SK-N-SH treated with all-trans-retinoic acid at 6 μM for 48 hours (cell line): ENCODE results near the gene PRR5.

Experiments used
- ATAC-seq: fragments of 200-7000 bp; cut with Tn5 transposase; 3 replicates; pipeline ENCODE4 v1.9.1; 2020; ENCODE audit warnings: mild to moderate bottlenecking, moderate library complexity
- ARNTL ChIP-seq: fragments of 450-650 bp; formaldehyde crosslinking; IDR thresholded peaks from 2 replicates; pipeline ENCODE4 v1.5.0; 2020; ENCODE audit warnings: low read depth, mild to moderate bottlenecking, moderate library complexity, borderline replicate concordance
- BACH2 ChIP-seq: fragments of 250-450 bp; sonication (Bioruptor Pico); IDR thresholded peaks from 2 replicates; pipeline ENCODE4 v1.9.0; 2021; ENCODE audit warnings: mild to moderate bottlenecking, borderline replicate concordance
- ESRRG ChIP-seq: fragments of 250-450 bp; sonication (Bioruptor Pico); IDR thresholded peaks from 2 replicates; pipeline ENCODE4 v1.6.1; 2021; ENCODE audit warnings: mild to moderate bottlenecking
- GLIS3 ChIP-seq: fragments of 250-450 bp; sonication (Bioruptor Pico); IDR thresholded peaks from 2 replicates; pipeline ENCODE4 v1.5.0; 2020; ENCODE audit warnings: mild to moderate bottlenecking, moderate library complexity
- ISL1 ChIP-seq: fragments of 250-450 bp; sonication (Bioruptor Pico); IDR thresholded peaks from 2 replicates; pipeline ENCODE4 v2.1.2; 2022; ENCODE audit warnings: mild to moderate bottlenecking, moderate library complexity
- OSR1 ChIP-seq: fragments of 250-450 bp; sonication (Bioruptor Pico); IDR thresholded peaks from 2 replicates; pipeline ENCODE4 v1.8.0; 2022; ENCODE audit warnings: moderate library complexity, mild to moderate bottlenecking, inconsistent platforms
- PPARA ChIP-seq: fragments of 250-450 bp; sonication (Bioruptor Pico); IDR thresholded peaks from 2 replicates; pipeline ENCODE4 v1.5.0; 2020; ENCODE audit warnings: mild to moderate bottlenecking, borderline replicate concordance
- TCF4 ChIP-seq: fragments of 250-450 bp; sonication (Bioruptor Pico); IDR thresholded peaks from 2 replicates; pipeline ENCODE4 v1.8.0; 2021; ENCODE audit warnings: mild to moderate bottlenecking, moderate library complexity, borderline replicate concordance
- TOX ChIP-seq: fragments of 250-450 bp; sonication (Bioruptor Pico); IDR thresholded peaks from 2 replicates; pipeline ENCODE4 v1.8.0; 2021; ENCODE audit warnings: mild to moderate bottlenecking, moderate library complexity, borderline replicate concordance
- ZC3H10 ChIP-seq: fragments of 250-450 bp; sonication (Bioruptor Pico); IDR thresholded peaks from 2 replicates; pipeline ENCODE4 v1.5.1; 2021; ENCODE audit warnings: mild to moderate bottlenecking, moderate library complexity
- ZFP3 ChIP-seq: fragments of 250-450 bp; sonication (Bioruptor Pico); IDR thresholded peaks from 2 replicates; pipeline ENCODE4 v1.5.0; 2020; ENCODE audit warnings: mild to moderate bottlenecking, moderate library complexity
- ZFP30 ChIP-seq: fragments of 450-650 bp; formaldehyde crosslinking; IDR thresholded peaks from 2 replicates; pipeline ENCODE4 v1.5.0; 2022; ENCODE audit warnings: mild to moderate bottlenecking, moderate library complexity
- ZNF565 ChIP-seq: fragments of 450-650 bp; formaldehyde crosslinking; conservative IDR thresholded peaks from 2 replicates; pipeline ENCODE4 v1.5.0; 2020; ENCODE audit warnings: low read depth, mild to moderate bottlenecking, moderate library complexity
- ZNF70 ChIP-seq: fragments of 450-650 bp; formaldehyde crosslinking; IDR thresholded peaks from 2 replicates; pipeline ENCODE4 v1.5.0; 2020; ENCODE audit warnings: mild to moderate bottlenecking, moderate library complexity
- ZNF8 ChIP-seq: fragments of 450-650 bp; formaldehyde crosslinking; IDR thresholded peaks from 2 replicates; pipeline ENCODE4 v1.5.0; 2020; ENCODE audit warnings: mild to moderate bottlenecking, moderate library complexity
- TF ChIP-seq, protein P1 (sequence below): fragments of 250-450 bp; sonication (Bioruptor Pico); IDR thresholded peaks from 2 replicates; pipeline ENCODE4 v1.5.1; 2020; ENCODE audit warnings: low read depth, mild to moderate bottlenecking, moderate library complexity
- TF ChIP-seq, protein P2 (sequence below): fragments of 250-450 bp; sonication (Bioruptor Pico); IDR thresholded peaks from 2 replicates; pipeline ENCODE4 v1.5.0; 2020; ENCODE audit warnings: mild to moderate bottlenecking, moderate library complexity
- TF ChIP-seq, protein P3 (sequence below): fragments of 250-450 bp; sonication (Bioruptor Pico); IDR thresholded peaks from 2 replicates; pipeline ENCODE4 v1.5.1; 2021; ENCODE audit warnings: mild to moderate bottlenecking, moderate library complexity
- TF ChIP-seq, protein P4 (sequence below): fragments of 250-450 bp; sonication (Bioruptor Pico); IDR thresholded peaks from 2 replicates; pipeline ENCODE4 v1.8.0; 2020; ENCODE audit warnings: mild to moderate bottlenecking, moderate library complexity, borderline replicate concordance
- TF ChIP-seq, protein P5 (sequence below): fragments of 250-450 bp; sonication (Bioruptor Pico); IDR thresholded peaks from 2 replicates; pipeline ENCODE4 v1.8.0; 2021; ENCODE audit warnings: low read depth, mild to moderate bottlenecking, moderate library complexity, borderline replicate concordance

The PRR5 gene

DNA sequence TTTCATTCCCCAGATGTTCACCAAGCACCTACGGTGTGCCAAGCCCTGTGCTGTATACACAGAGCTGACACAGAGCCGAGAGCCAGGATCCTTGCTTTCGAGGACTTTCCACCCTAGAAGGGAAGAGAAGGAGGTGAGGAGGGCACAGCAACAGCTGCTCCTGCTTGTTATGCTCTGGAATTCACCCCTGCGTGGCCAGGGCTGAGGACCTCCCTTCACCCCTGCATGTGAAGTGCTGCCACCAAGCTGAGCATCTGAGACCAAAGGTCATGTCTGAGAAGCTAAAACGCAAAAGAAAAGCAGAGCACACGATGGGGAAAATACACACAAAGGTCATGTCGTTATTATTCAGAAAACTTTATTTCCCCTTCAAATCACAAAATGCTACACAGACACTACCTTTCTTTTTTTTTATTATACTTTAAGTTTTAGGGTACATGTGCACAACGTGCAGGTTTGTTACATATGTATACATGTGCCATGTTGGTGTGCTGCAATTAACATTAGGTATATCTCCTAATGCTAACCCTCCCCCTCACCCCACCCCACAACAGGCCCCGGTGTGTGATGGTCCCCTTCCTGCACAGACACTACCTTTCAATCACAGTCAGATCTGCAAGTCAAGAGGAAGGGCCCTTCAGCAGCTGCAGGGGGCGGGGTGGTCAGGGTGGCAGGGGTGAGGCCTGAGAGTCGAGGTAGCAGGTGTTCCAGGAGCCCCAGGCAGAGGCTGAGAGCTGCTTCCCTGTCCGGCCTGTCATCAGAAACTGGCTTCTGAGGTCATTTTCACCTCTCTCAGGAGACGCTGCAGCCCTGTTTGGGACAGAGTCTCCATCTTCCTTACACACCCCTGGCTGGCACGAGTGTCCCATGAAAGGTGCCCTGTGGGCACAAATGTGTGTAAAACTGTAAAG, 40.1 kb upstream of the PRR5 start (continued):
- TF ChIP-seq, protein P1, sequence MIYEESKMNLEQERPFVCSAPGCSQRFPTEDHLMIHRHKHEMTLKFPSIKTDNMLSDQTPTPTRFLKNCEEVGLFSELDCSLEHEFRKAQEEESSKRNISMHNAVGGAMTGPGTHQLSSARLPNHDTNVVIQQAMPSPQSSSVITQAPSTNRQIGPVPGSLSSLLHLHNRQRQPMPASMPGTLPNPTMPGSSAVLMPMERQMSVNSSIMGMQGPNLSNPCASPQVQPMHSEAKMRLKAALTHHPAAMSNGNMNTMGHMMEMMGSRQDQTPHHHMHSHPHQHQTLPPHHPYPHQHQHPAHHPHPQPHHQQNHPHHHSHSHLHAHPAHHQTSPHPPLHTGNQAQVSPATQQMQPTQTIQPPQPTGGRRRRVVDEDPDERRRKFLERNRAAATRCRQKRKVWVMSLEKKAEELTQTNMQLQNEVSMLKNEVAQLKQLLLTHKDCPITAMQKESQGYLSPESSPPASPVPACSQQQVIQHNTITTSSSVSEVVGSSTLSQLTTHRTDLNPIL (CRISPR knock-in tag), result no peak
- TF ChIP-seq, protein P2, sequence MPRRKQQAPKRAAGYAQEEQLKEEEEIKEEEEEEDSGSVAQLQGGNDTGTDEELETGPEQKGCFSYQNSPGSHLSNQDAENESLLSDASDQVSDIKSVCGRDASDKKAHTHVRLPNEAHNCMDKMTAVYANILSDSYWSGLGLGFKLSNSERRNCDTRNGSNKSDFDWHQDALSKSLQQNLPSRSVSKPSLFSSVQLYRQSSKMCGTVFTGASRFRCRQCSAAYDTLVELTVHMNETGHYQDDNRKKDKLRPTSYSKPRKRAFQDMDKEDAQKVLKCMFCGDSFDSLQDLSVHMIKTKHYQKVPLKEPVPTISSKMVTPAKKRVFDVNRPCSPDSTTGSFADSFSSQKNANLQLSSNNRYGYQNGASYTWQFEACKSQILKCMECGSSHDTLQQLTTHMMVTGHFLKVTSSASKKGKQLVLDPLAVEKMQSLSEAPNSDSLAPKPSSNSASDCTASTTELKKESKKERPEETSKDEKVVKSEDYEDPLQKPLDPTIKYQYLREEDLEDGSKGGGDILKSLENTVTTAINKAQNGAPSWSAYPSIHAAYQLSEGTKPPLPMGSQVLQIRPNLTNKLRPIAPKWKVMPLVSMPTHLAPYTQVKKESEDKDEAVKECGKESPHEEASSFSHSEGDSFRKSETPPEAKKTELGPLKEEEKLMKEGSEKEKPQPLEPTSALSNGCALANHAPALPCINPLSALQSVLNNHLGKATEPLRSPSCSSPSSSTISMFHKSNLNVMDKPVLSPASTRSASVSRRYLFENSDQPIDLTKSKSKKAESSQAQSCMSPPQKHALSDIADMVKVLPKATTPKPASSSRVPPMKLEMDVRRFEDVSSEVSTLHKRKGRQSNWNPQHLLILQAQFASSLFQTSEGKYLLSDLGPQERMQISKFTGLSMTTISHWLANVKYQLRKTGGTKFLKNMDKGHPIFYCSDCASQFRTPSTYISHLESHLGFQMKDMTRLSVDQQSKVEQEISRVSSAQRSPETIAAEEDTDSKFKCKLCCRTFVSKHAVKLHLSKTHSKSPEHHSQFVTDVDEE (CRISPR knock-in tag), result no peak
- TF ChIP-seq ZNF565 (CRISPR knock-in tag), result no peak

DNA sequence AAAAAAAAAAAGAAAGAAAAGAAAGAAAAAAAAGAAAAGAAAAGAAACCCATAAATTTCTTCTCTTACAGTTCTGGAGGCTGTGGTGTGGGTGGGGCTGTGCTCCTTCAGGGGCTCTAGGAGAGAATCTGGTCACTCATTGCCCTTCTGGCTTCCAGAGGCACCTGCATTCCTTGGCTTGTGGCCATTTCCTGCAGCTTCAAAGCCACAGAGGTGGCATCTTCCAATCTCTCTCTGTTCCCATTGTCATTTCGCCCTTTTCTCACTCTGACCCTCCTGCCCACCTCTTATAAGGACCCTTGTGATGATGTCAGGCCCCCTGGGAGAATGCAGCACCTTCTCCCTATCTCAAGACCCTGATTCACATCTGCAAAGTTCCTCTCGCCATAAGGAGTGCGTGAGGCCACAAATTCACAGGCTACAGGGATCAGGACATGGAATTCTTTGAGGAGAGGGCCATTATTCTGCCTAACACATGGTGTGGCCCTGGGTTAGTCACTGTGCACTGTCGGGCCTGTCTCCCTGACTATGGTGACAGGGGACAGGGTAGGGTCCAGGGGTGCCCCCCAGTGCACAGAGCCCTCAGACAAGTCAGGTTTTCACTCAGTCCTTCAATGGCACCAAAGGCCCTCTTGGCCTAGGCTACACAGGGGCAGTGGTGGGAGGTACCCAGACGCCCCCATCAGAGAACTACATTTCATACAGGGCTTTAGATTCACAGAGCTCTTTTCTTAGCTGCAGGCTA, 38.6 kb upstream of the PRR5 start:
- TF ChIP-seq ZNF8 (CRISPR knock-in tag) (no peak), GLIS3 (CRISPR knock-in tag) (no peak), ZNF70 (no peak), ZC3H10 (CRISPR knock-in tag) (no peak), TOX (CRISPR knock-in tag) (no peak), BACH2 (CRISPR knock-in tag) (no peak), ZFP30 (no peak), ZNF565 (CRISPR knock-in tag) (no peak), ISL1 (CRISPR knock-in tag) (no peak), PPARA (CRISPR knock-in tag) (no peak), ZFP3 (CRISPR knock-in tag) (no peak), ARNTL (CRISPR knock-in tag) (no peak), ESRRG (CRISPR knock-in tag) (no peak), OSR1 (CRISPR knock-in tag) (no peak), TCF4 (CRISPR knock-in tag) (no peak)
- TF ChIP-seq, protein P2 (CRISPR knock-in tag), result no peak
- TF ChIP-seq, protein P1 (CRISPR knock-in tag), result no peak
- TF ChIP-seq, protein P3, sequence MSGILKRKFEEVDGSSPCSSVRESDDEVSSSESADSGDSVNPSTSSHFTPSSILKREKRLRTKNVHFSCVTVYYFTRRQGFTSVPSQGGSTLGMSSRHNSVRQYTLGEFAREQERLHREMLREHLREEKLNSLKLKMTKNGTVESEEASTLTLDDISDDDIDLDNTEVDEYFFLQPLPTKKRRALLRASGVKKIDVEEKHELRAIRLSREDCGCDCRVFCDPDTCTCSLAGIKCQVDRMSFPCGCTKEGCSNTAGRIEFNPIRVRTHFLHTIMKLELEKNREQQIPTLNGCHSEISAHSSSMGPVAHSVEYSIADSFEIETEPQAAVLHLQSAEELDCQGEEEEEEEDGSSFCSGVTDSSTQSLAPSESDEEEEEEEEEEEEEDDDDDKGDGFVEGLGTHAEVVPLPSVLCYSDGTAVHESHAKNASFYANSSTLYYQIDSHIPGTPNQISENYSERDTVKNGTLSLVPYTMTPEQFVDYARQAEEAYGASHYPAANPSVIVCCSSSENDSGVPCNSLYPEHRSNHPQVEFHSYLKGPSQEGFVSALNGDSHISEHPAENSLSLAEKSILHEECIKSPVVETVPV, result no peak
- TF ChIP-seq, protein P4, sequence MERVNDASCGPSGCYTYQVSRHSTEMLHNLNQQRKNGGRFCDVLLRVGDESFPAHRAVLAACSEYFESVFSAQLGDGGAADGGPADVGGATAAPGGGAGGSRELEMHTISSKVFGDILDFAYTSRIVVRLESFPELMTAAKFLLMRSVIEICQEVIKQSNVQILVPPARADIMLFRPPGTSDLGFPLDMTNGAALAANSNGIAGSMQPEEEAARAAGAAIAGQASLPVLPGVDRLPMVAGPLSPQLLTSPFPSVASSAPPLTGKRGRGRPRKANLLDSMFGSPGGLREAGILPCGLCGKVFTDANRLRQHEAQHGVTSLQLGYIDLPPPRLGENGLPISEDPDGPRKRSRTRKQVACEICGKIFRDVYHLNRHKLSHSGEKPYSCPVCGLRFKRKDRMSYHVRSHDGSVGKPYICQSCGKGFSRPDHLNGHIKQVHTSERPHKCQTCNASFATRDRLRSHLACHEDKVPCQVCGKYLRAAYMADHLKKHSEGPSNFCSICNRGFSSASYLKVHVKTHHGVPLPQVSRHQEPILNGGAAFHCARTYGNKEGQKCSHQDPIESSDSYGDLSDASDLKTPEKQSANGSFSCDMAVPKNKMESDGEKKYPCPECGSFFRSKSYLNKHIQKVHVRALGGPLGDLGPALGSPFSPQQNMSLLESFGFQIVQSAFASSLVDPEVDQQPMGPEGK (CRISPR knock-in tag), result no peak
- TF ChIP-seq, protein P5, sequence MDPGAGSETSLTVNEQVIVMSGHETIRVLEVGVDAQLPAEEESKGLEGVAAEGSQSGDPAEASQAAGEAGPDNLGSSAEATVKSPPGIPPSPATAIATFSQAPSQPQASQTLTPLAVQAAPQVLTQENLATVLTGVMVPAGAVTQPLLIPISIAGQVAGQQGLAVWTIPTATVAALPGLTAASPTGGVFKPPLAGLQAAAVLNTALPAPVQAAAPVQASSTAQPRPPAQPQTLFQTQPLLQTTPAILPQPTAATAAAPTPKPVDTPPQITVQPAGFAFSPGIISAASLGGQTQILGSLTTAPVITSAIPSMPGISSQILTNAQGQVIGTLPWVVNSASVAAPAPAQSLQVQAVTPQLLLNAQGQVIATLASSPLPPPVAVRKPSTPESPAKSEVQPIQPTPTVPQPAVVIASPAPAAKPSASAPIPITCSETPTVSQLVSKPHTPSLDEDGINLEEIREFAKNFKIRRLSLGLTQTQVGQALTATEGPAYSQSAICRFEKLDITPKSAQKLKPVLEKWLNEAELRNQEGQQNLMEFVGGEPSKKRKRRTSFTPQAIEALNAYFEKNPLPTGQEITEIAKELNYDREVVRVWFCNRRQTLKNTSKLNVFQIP (CRISPR knock-in tag), result no peak
- no peak for ATAC-seq
